Endothelial cell of umbilical vein (primary cell): ENCODE measurements around the gene ADAMTSL5. TPM values are rescaled to one million over a fixed set of nuclear protein-coding genes. Genes with fewer than 3 reads are reported as not detected.

Source experiments
- BruUV-seq: library from RNA; stranded (reverse); fragments of 400-500 nt; replicated peaks from 2 replicates; lab custom pipeline; 2021; lab: Mats Ljungman, UMichigan
- CTCF ChIA-PET: fragments of 300-600, 350-600 bp; sonication (Branson Sonifier 250); formaldehyde crosslinking; loops from one replicate; lab custom pipeline; 2021; ENCODE audit warnings: antibody characterized with exemption, inconsistent platforms; lab: Charles Lee
- POLR2A ChIA-PET: fragments of 300-600, 350-600 bp; sonication (Branson Sonifier 250); formaldehyde crosslinking; loops from one replicate; lab custom pipeline; 2021; ENCODE audit warnings: antibody characterized with exemption, inconsistent platforms; lab: Charles Lee
- DNase-seq: peaks from one replicate; pipeline ENCODE4 v3.0.0-alpha.2; 2011; ENCODE audit warnings: low read depth, low spot score
- FAIRE-seq: peaks from 2 replicates; lab custom pipeline; 2011; peaks lifted over from hg19 to GRCh38; lab: Jason Lieb, UNC
- H2AFZ ChIP-seq: 2 replicates; pipeline ENCODE4 v1.6.0; 2012; ENCODE audit warnings: low read depth, low read length, control low read depth, inconsistent platforms
- H3K27ac ChIP-seq: 2 replicates; pipeline ENCODE4 v1.5.1; 2011; ENCODE audit warnings: low read depth, mild to moderate bottlenecking, control low read depth, low read length, moderate library complexity; ENCODE audit not compliant: insufficient read depth
- H3K27me3 ChIP-seq, 2 experiments: 2 replicates each; pipeline versions ENCODE4 v1.6.0 to v1.6.1; 2011; ENCODE audit warnings: low read length in 2 of 2, mixed read lengths in 1 of 2; ENCODE audit not compliant: control insufficient read depth in 2 of 2, insufficient read depth in 2 of 2
- H3K36me3 ChIP-seq, 2 experiments: 2 replicates in 1 of 2; 3 replicates in 1 of 2; pipeline ENCODE4 v1.5.1; 2011; ENCODE audit warnings: low read length in 2 of 2, mild to moderate bottlenecking in 1 of 2, moderate library complexity in 1 of 2; ENCODE audit not compliant: control insufficient read depth in 2 of 2, insufficient read depth in 2 of 2; ENCODE audit errors: extremely low read depth in 1 of 2
- H3K4me1 ChIP-seq: 3 replicates; pipeline ENCODE4 v1.5.1; 2011; ENCODE audit warnings: mild to moderate bottlenecking, low read length; ENCODE audit not compliant: control insufficient read depth, insufficient read depth; ENCODE audit errors: extremely low read depth
- H3K4me2 ChIP-seq: 2 replicates; pipeline ENCODE4 v1.6.1; 2011; ENCODE audit warnings: low read length, control low read depth, mixed read lengths; ENCODE audit not compliant: insufficient read depth
- H3K4me3 ChIP-seq, 3 experiments: fragments of 200-600 bp in 1 of 3; sonication (generic), shearing (Covaris generic) in 1 of 3; replicated peaks in 1 of 3; 2 replicates each; pipeline ENCODE4 v1.5.1; 2011 to 2016; ENCODE audit warnings: control low read depth in 3 of 3, low read length in 3 of 3, mild to moderate bottlenecking in 2 of 3, inconsistent platforms in 1 of 3, low read depth in 1 of 3, moderate library complexity in 1 of 3; ENCODE audit not compliant: insufficient read depth in 1 of 3
- H3K79me2 ChIP-seq: 2 replicates; pipeline ENCODE4 v1.6.0; 2012; ENCODE audit warnings: low read length, inconsistent platforms; ENCODE audit not compliant: control insufficient read depth, insufficient read depth
- H3K9ac ChIP-seq: replicated peaks from 2 replicates; pipeline ENCODE3; 2011; ENCODE audit warnings: low read length, control low read depth; ENCODE audit not compliant: insufficient read depth; ENCODE audit errors: extremely low read depth
- H3K9me1 ChIP-seq: replicated peaks from 3 replicates; pipeline ENCODE4 v1.6.0; 2011; ENCODE audit warnings: mild to moderate bottlenecking, low read length; ENCODE audit not compliant: control insufficient read depth, insufficient read depth; ENCODE audit errors: extremely low read depth
- H3K9me3 ChIP-seq: replicated peaks from 2 replicates; pipeline ENCODE4 v1.5.1; 2012; ENCODE audit warnings: low read length, inconsistent platforms; ENCODE audit not compliant: control insufficient read depth, insufficient read depth
- H4K20me1 ChIP-seq: replicated peaks from 2 replicates; pipeline ENCODE3; 2011; ENCODE audit warnings: mild to moderate bottlenecking, low read length; ENCODE audit not compliant: control insufficient read depth, insufficient read depth; ENCODE audit errors: extremely low read depth
- CTCF ChIP-seq, 2 donors: IDR thresholded peaks; 1 replicate in 1 of 2; 2 replicates in 1 of 2; pipeline ENCODE4 v1.5.1; 2011; ENCODE audit warnings: low read length in 2 of 2, mild to moderate bottlenecking in 2 of 2, moderate library complexity in 2 of 2, control low read depth in 1 of 2, inconsistent platforms in 1 of 2, low read depth in 1 of 2; ENCODE audit not compliant: insufficient read depth in 1 of 2; ENCODE audit errors: extremely low read depth in 1 of 2
- EZH2 ChIP-seq: IDR thresholded peaks from 2 replicates; pipeline ENCODE4 v1.6.1; 2012; ENCODE audit warnings: borderline replicate concordance, low read depth, mild to moderate bottlenecking, moderate library complexity, low read length, inconsistent platforms; ENCODE audit not compliant: severe bottlenecking
- FOS ChIP-seq: IDR thresholded peaks from 2 replicates; pipeline ENCODE4 v1.6.1; 2011; ENCODE audit warnings: mild to moderate bottlenecking, low read length, moderate library complexity, borderline replicate concordance; ENCODE audit not compliant: insufficient read depth
- GATA2 ChIP-seq: IDR thresholded peaks from 2 replicates; pipeline ENCODE4 v1.7.0; 2011; ENCODE audit warnings: low read depth, mild to moderate bottlenecking, moderate library complexity, mixed read lengths, low read length; ENCODE audit not compliant: insufficient read length, insufficient read depth
- JUN ChIP-seq: IDR thresholded peaks from 2 replicates; pipeline ENCODE4 v1.6.1; 2011; ENCODE audit warnings: borderline replicate concordance, low read depth; ENCODE audit not compliant: insufficient read length, insufficient read depth
- MYC ChIP-seq: IDR thresholded peaks from one replicate; pipeline ENCODE4 v1.6.1; 2011; ENCODE audit warnings: mild to moderate bottlenecking, low read depth, low read length
- POLR2A ChIP-seq: IDR thresholded peaks from 2 replicates; pipeline ENCODE4 v1.6.1; 2012; ENCODE audit warnings: low read depth, mild to moderate bottlenecking, control low read depth, low read length
- POLR2AphosphoS5 ChIP-seq: IDR thresholded peaks from 2 replicates; pipeline ENCODE4 v1.6.1; 2012; ENCODE audit warnings: low read depth, mild to moderate bottlenecking, control low read depth, low read length, moderate library complexity; ENCODE audit not compliant: insufficient read depth
- dilution Hi-C: fragments of 300-500 bp; cut with MboI; formaldehyde crosslinking; loops from one replicate; pipeline ENCODE4 v1.15.0; 2019; ENCODE audit warnings: low sequenced_read_pairs; ENCODE audit not compliant: extremely low pct_ligation_motif_present
- intact Hi-C: fragments of 100-400 bp; cut with micrococcal nuclease; formaldehyde crosslinking; loops from one replicate; pipeline ENCODE4 v1.10.0; 2022
- polyA plus RNA-seq, 4 experiments: library from polyadenylated mRNA; depleted of rRNA in 3 of 4; stranded (reverse) in 3 of 4; unstranded in 1 of 4; fragments of >200 nt; gene quantifications; 2 replicates each; pipeline versions ENCODE4 v1.2.1 to v1.2.3, GENCODE V29; 2011 to 2012; ENCODE audit warnings: missing spikeins in 1 of 4
- total RNA-seq: library from RNA; stranded (reverse); gene quantifications from 2 replicates; pipeline ENCODE4 v1.2.3, GENCODE V29; 2021
- TF ChIP-seq, protein P1 (sequence below): IDR thresholded peaks from 2 replicates; pipeline ENCODE4 v1.6.1; 2011; ENCODE audit not compliant: insufficient read depth, insufficient read length

The ADAMTSL5 gene
- total and polyA plus RNA-seq, 2 donors (not counting 3 experiments of a cell fraction or from before 2014, with no cell fraction given), result 0.07 TPM; not detected in 1

DNA sequence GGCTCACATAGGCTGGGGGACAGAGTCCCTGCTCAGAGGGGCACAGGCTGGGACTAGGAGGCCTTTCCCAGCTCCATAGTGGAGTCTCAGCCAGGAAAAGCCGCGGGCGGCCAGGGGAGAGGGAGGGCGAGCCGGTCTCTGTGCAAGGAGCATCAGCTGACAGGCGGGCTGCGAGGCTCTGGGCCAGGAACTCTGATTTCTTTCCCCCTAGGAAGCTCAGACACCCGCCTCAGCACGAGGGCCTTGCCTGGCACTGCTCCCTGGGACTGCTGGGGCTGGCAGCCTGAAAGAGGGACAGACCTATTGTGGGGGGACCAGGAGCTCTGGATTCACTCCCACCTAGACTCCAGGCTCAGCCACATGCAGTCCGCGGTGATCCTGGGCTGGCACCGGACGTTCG, 8.8 kb upstream of the ADAMTSL5 start:
- no peak overlapping the region for H3K9ac ChIP-seq
- H3K9me3 ChIP-seq, result no peaks in the 10 kb centered on the region
- H3K79me2 ChIP-seq, result no peaks in the 10 kb centered on the region
- BruUV-seq, result no TSS peak
- ChIA-PET POLR2A (no interaction called here), CTCF (interaction anchor here (0.8 to 1.4 kb wide), 3 partner anchors 12 to 24 kb away, joined by 3 to 4 read pairs (median 3); no protein-coding TSS in a partner anchor)
- H3K36me3 ChIP-seq, result no peaks in the 10 kb centered on the region
- no peak overlapping the region for H3K4me3 ChIP-seq
- H4K20me1 ChIP-seq, result no peaks in the 10 kb centered on the region
- no peak overlapping the region for H3K27ac ChIP-seq
- dilution Hi-C loops (no loop called here), intact Hi-C loops (no loop called here)
- FAIRE-seq (no peak), DNase-seq (no peak)
- H3K27me3 ChIP-seq, result peaks cover 9 to 12% of the 10 kb centered on the region in 2 experiments
- no peak overlapping the region for H3K4me2 ChIP-seq
- no peak overlapping the region for H2AFZ ChIP-seq
- TF ChIP-seq FOS (no peak), CTCF (IDR thresholded peaks at IDR 0.05; ENCODE audit: extremely low read depth in 1 of 2, insufficient read depth in 1 of 2, low read depth in 1 of 2, low read length in 2 of 2) (no peak), JUN (no peak), POLR2A (no peak), EZH2 (no peak), POLR2AphosphoS5 (no peak), MYC (no peak), GATA2 (no peak)
- TF ChIP-seq, protein P1, sequence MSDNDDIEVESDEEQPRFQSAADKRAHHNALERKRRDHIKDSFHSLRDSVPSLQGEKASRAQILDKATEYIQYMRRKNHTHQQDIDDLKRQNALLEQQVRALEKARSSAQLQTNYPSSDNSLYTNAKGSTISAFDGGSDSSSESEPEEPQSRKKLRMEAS, result no peak
- H3K9me1 ChIP-seq, result no peaks in the 10 kb centered on the region
- H3K4me1 ChIP-seq, result no peaks in the 10 kb centered on the region
